Measurements from ENCODE around the gene SLC2A14.
"Not testable (repeated sequence)": the region's sequence is repeated elsewhere in the genome, so short reads cannot be mapped to it uniquely, and the experiment has no call there.

The SLC2A14 gene

DNA sequence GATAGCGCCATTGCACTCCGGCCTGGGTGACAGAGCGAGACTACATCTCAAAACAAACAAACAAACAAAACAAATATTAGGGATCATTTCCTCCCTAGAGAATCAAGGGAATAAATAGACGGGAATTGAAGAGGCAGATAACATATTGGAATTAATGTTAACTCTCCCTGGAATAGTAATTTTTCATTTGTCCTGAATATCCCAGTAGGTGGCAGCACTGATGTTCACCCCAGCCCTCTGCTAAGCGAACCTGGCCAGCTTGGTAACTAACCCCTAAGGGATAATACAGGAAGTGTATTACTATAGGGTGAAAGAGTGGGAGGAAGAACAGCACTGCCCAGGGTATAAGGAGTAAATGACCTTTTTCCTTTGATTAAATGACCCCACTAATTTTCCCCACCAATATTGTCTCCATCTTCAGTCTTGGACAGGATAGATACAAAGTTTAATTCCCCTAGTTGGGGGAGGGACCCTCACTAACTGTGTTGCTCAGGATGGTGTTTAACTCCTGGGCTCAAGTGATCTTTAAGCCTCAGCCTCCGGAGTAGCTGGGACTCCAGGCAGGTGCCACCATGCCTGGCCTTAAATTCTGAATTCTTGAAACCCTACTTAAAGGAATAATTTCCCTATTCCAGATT, 40.5 kb downstream of the SLC2A14 start:
- DNase-seq, result peak; percentile 50

DNA sequence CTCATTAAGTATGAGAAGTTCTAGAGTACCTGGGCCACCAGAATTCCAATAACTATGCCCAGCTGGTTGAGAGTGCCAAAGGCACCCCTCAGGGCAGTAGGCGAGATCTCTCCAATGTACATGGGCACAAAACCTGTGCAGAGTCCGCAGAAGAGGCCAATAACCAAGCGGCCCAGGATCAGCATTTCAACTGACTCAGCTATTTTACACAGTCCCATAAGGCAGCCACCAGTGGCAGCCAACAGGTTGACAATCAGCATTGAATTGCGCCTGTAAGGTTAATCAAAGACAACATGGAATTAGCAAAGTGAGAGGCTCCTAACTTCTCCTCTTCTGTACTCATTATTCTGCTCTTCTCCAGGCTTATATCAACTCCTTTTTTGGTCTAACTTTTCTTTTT, 43.0 kb downstream of the SLC2A14 start:
- not testable (repeated sequence) for DNase-seq

DNA sequence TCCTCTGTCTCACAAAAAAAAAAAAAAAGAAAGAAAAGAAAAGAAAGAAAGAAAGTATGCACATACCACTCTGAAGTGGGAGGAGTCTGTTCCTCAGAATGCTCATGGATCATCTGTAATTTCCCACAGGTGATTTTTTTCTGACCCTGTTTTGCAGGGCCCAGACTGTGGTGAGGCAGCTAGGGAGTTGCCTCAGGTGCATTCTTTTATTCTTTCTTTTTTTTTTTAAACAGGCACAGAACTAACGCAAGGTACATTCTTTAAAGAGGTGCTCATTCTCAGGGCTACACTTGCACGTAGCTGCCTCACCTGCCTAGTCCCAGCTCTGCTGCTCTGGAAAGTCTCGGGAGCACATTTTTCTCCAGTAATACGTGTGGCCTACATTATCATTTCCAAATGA, 47.0 kb downstream of the SLC2A14 start:
- DNase-seq, result not testable (repeated sequence)

DNA sequence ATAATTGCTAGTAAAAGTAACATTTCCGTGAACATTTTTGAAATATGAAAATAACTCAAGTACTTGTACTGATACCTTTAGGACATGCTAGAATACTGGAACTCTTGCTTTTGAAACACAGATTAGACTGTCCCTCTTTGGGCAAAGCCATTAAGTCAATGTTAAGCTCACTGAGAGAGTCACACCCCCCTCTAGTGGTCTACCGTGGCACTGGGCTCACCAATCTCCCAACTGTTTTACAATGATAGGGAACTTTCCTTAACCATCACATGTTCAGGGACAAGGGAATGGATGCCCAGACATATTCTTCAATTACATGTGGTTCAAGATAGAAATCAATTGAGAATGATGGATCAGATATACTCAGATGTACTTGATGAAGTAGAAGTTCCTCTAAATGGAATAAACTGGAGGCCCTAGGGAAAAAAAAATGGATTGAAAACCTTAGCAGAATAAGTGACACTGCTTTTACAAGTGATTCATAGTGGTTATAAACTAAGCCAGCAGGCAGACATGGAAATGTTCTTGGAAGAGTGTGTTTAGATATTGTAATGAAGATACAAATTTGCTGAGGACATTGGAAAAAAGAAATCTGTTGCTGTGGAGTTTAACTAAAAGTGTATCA, 65.7 kb downstream of the SLC2A14 start:
- peak; percentile 21 for DNase-seq

DNA sequence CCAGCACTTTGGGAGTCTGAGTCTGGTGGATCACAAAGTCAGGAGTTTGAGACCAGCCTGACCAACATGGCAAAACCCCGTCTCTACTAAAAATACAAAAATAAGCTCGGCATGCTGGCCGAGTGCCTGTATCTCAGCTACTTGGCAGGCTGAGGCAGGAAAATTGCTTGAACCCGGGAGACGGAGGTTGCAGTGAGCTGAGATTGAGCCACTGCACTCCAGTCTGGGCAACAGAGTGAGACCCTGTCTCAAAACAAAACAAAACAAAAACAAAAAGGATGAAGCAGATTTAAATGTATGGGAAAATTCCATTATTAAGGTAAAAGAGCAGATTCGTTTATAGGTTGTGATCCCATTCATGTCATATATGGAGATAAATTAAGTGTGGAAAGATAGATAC, 66.4 kb downstream of the SLC2A14 start:
- not testable (repeated sequence) for DNase-seq

DNA sequence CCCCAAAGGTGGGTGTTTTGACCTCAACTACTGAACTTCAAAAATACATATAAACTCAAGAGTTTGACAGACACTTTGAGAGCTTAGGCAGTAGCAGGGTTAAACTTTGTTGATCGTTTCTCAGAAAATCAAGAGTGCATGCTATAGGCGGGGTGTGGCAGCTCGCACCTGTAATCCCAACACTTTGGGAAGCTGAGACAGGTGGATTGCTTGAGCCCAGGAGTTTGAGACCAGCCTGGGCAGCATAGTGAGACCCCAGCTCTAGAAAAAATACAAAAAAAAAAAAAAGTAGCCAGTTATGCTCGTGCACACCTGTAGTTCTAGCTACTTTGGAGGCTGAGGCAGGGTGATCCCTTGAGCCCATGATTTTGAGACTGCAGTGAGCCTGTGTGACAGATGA, 71.3 kb downstream of the SLC2A14 start:
- DNase-seq, result no peak

DNA sequence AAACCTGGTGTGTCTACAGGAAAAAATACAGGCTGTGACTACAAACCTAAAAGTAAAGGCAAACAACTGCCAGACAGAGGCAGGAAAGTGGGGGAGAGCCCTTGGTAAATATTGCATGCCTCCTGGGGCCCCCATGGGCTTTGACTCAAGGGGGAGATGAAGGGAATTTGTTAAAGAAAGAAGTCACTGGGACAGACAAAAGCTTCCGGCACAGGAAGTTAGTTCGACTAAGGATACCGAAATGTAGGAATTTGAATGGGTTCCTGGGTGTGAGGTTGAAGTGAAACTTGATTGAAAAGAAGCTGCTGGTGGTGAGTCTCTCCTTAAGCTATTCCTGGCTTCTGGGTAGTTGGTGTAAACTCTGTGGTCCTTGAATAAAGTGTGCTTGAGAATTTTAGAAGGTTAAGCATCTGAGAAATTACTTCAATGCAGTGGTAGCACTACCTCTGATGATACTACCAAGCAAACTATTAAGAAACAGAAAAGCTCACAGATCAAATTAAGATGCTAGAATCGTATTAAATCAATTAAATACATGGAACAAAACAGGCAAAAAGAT, 73.9 kb downstream of the SLC2A14 start:
- not testable (repeated sequence) for DNase-seq

DNA sequence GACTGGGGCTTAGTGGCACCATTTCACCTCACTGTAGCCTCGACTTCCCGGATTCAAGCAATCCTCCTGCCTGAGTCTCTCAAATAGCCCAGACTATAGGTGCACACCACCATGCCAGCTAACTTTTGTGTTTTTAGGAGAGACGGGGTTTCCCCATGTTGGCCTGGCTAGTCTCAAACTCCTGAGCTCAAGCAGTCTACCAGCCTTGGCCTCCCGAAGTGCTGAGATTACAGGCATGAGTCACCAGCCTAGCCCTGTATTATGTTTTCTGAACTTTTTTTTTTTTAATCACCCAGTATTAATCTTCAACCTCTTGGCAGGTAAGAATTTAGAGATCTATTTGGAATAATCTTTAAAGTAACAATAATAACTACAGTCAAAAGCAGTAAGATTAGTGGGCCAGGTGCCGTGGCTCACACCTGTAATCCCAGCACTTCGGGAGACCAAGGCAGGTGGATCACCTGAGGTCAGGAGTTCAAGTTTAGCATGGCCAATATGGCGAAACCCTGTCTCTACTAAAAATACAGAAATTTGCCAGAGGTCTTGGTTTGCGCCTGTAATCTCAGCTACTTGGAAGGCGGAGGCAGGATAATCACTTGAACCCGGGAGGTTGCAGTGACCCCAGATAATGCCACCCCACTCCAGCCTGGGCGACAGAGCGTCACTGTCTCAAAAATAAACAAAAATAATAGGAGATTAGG, 74.9 kb downstream of the SLC2A14 start:
- DNase-seq, result peak; percentile 59

DNA sequence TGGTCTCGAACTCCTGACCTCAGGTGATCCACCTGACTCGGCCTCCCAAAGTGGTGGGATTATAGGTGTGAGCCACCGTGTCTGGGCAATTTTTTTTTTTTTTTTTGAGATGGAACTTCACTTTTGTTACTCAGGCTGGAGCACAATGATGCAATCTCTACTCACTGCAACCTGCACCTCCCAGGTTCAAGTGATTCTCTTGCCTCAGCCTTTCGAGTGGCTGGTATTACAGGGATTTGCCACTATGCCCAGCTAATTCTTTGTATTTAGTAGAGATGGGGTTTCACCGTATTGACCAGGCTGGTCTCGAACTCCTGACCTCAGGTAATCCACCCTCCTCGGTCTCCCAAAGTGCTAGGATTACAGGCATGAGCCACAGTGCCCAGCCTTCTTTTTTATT, 75.4 kb downstream of the SLC2A14 start:
- not testable (repeated sequence) for DNase-seq

DNA sequence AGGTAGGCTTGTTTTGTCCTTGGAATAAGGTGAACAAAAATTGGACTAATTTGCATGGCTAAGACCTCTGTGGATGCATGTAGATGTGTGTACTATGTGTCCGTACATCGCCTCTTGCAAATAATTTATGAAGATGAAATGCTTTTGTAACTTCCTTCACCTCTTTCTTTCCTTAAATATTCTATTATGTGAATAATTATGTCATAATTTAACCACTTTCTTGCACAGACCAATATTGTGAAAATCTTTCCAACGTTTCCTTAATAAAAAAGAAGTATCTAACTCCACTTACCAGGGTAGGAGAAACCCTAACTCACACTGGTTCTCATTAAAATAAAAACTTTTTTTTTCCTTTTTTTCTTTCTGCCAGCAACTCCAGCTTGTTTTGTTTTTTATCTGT, 79.5 kb downstream of the SLC2A14 start:
- no peak for DNase-seq

DNA sequence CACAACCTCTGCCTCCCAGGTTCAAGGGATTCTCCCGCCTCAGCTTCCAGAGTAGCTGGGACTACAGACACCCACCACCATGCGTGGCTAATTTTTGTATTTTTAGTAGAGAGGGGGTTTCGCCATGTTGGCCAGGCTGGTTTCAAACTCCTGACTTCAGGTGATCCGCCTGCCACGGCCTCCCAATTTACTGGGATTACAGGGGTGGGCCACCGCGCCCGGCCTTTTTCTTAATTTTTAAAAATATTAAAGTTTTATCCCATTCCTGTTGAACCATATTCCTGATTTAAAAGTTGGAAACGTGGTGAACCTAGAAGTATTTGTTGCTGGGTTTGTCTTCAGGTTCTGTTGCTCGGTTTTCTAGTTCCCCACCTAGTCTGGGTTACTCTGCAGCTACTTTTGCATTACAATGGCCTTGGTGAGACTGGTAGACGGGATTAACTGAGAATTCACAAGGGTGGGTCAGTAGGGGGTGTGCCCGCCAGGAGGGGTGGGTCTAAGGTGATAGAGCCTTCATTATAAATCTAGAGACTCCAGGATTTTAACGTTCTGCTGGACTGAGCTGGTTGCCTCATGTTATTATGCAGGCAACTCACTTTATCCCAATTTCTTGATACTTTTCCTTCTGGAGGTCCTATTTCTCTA, 83.7 kb downstream of the SLC2A14 start, which contains the start of gene NANOG:
NANOG (plus strand) TSS at position 519 of the 645 bp plus-strand sequence. CDS start 213 bp downstream, outside the sequence.
- not testable (repeated sequence) for DNase-seq

DNA sequence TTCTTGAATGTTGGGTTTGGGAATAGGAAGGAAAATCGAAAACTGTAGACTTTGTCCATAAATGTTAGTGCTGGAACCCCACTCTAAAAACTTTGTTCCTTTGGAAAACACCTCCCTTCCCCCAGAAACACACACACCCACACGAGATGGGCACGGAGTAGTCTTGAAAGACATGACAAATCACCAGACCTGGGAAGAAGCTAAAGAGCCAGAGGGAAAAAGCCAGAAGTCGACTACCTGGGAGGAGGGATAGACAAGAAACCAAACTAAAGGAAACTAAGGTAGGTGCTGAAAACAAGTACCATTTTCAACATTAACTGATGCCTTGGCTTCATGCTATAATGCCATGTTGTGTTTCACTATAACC, 84.4 kb downstream of the SLC2A14 start:
- no peak for DNase-seq

DNA sequence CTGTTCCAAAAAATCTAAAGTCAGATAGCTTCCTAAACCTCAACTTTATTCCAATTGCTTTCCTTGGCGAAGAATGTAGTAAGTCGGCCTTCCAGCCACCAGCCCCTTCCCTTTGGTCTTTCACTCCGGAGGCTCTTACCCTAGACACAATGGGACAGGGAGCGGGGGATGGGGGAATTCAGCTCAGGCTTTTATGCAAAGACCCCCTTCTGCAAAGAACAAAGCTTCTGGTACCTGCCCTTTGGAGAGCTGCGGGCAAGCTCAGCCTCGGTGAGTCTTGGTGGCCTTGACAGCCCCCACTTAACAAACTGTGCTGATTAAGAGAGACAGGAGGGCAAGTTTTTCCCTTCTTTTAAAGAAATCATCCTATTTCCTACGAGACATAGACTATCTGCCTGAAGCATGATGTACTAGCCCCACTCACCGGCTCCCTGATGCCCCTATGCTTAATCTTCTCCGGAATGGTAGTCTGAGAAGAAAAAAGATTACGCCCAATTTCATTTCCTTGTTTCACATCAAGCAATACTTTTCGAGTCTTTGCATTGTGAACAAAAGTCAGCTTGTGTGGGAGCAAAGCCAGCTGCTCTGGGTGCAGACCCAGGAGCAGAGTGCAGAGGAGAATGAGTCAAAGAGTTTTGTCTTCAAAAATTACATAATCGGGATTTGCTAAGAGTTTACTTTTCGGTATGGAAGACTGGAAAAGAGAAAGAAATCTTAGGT, 85.0 kb downstream of the SLC2A14 start:
- DNase-seq, result no peak

DNA sequence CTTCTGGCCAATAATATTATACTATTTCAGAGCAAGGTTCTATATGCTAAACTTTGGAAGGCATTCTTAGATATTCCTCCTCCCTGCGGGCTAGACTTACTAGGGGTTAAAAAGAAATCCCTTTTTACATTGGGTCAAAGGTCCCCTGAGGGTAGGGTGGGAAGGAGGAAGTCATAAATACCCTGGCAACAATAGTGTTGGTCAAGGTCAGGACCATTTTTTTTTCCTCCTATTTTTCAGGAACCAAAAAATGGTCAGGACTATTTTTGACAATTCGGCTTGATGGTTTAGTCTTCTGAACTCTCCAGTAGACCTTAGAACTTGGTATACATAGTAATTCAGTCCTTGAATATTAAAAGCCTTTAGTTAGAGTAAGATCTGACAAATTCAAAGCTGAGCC, 88.0 kb downstream of the SLC2A14 start:
- DNase-seq, result no peak

DNA sequence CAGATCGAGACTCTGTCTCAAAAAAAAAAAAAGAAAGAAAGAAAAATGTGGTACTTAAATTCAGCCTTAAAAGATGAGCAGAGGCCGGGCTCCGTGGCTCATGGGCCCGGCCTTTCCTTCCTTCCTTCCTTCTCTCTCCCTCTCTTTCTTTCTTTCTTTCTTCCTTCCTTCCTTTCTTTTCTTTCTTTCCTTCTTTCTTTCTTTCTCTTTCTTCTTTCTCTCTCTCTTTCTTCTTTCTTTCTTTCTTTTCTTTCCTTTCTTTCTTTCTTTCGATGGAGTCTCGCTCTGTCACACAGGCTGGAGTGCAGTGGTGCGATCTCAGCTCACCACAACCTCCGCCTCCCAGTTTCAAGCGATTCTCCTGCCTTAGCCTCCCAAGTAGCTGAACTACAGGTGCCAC, 89.3 kb downstream of the SLC2A14 start:
- DNase-seq, result not testable (repeated sequence)

DNA sequence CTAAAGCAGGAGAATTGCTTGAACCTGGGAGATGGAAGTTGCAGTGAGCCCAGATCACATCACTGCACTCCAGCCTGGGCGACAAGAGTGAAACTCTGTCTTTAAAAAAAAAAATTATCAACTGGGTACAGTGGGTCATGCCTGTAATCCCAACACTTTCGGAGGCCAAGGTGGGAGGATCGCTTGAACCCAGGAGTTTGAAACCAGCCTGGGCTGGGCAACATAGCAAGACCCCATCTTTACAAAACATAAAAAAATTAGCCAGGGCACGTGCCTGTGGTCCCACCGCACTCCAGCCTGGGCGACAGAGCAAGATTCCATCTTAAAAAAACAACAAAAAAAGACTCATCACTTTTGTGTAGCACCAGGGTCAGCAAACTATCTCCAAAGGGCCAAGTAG, 90.7 kb downstream of the SLC2A14 start:
- DNase-seq, result no peak

DNA sequence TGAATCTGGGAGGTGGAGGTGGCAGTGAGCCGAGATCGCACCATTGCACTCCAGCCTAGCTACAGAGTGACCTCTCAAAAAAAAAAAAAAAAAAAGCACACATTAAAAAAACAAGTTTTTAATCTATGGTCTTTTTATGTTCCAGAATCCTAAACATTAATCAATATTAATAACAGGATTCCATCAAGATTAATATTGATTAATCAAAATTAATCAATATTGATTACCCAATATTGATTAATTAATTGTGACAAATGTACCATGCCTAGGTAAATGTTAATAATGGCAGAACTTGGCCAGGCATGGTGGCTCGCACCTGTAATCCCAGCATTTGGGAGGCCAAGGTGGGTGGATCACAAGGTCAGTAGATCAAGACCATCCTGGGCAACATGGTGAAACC, 91.4 kb downstream of the SLC2A14 start:
- DNase-seq, result no peak

DNA sequence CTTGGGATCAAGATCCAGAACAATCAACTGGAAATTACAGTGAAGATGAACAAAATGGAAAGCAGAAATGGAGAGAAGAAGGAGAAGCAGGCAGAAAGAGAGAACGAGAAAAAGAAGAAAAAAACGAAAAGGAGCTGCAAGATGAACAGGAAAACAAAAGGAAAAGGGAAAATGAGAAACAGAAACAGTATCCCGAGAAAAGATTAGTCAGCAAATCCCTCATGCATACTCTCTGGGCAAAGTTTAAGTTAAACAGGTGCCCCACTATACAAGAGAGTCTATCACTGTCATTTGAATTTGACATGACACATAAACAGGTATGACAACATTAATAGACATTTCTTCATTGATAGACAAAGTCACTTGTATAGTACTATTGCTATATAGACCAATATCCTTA, 102.7 kb downstream of the SLC2A14 start:
- no peak for DNase-seq

Measured in NCI-H226 (cell line).